ENCODE results near the gene IPO11.
A peak's percentile ranks its signal among the peaks of the same experiment; 100 is the strongest.
"Not testable (repeated sequence)": the region's sequence is repeated elsewhere in the genome, so short reads cannot be mapped to it uniquely, and the experiment has no call there.

The IPO11 gene

GRCh38 chr5:62616615-62617277, 204.2 kb downstream of the IPO11 start:
- TF ChIP-seq CTCF (IDR thresholded peaks at IDR 0.05; ENCODE audit: low read depth, low read length), result no peak
- Histone ChIP-seq H3K4me3 (ENCODE audit: low read depth, low read length) (no peak overlapping the region), H3K4me1 (no peaks in the 10 kb centered on the region), H3K27me3 (no peaks in the 10 kb centered on the region), H3K9me3 (no peaks in the 10 kb centered on the region), H3K36me3 (no peaks in the 10 kb centered on the region)
- no peak for DNase-seq

DNA sequence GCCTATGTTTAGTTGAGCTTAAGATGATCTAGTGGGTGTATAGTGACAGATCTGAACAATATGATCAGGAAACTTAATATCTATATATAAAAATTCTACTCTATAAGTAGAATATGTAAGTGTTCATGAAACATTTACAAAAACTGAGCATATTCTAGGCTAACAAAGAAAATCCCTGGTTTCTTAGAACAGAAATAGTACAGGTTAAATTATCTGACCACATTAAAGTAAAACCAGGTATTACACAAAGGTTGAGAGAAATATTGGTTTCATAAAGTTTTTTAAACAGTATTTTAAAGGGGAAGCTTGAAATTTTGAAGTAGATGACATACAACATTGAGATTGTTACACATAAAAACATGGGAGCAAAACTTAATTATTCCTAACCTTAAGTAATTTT, 205.4 kb downstream of the IPO11 start:
- H3K4me3 ChIP-seq (ENCODE audit: low read depth, low read length), result no peak overlapping the region
- no peak for TF ChIP-seq CTCF (IDR thresholded peaks at IDR 0.05; ENCODE audit: low read depth, low read length)

DNA sequence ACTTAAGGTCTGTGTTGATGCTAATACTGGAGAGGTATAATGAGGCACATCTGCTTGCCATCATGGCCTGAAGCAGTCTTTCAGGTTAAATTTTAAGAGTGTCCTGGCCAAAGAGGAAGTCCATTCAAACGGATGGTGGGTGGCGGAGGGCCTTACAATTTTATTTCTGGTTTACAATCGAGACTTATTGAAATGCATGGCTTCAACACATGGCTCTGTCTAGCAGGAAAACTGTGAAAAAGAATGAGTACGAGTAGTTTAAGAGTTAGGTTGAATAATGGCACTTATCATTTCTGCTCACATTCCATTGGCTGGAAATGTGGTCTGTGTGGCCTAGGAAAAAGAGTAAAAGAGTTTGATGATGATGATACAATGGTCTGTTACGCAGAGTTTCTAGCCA, 208.2 kb downstream of the IPO11 start:
- Histone ChIP-seq H3K4me3 (ENCODE audit: low read depth, low read length) (no peak overlapping the region), H3K9me3 (no peaks in the 10 kb centered on the region), H3K36me3 (no peaks in the 10 kb centered on the region), H3K27me3 (no peaks in the 10 kb centered on the region), H3K4me1 (no peaks in the 10 kb centered on the region)
- no peak for DNase-seq
- TF ChIP-seq CTCF (IDR thresholded peaks at IDR 0.05; ENCODE audit: low read depth, low read length), result no peak

More for the DNA sequence above, 205.4 kb downstream of the IPO11 start:
- Histone ChIP-seq H3K36me3 (no peaks in the 10 kb centered on the region), H3K4me1 (no peaks in the 10 kb centered on the region), H3K27me3 (no peaks in the 10 kb centered on the region), H3K9me3 (no peaks in the 10 kb centered on the region)
- DNase-seq, result no peak

- Histone ChIP-seq H3K4me1 (no peaks in the 10 kb centered on the region), H3K9me3 (no peaks in the 10 kb centered on the region), H3K36me3 (no peaks in the 10 kb centered on the region), H3K4me3 (ENCODE audit: low read depth, low read length) (no peak overlapping the region), H3K27me3 (no peaks in the 10 kb centered on the region)
- peak; percentile 13 for DNase-seq
- TF ChIP-seq CTCF (IDR thresholded peaks at IDR 0.05; ENCODE audit: low read depth, low read length), result no peak
Measured at GRCh38 chr5:62621280-62621679, 208.7 kb downstream of the IPO11 start.

DNA sequence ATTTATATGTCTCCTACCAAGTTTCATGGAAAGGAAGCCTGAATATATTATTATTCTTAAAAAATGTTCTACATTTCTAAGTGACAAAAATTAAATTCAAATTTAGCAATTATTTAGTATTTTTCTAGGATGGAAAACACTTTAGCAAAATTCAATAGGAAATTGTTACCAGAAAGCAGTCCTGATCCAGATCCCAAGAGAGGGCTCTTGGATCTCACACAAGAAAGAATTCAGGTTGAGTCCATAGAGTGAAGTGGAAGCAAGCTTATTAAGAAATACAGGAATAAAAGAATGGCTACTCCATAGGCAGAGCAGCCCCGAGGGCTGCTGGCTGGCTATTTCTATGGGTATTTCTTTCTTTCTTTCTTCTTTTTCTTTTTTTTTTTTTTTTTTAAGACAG, 210.7 kb downstream of the IPO11 start:
- Histone ChIP-seq H3K27me3 (no peaks in the 10 kb centered on the region), H3K9me3 (no peaks in the 10 kb centered on the region), H3K4me3 (ENCODE audit: low read depth, low read length) (no peak overlapping the region), H3K4me1 (no peaks in the 10 kb centered on the region), H3K36me3 (peaks cover 8% of the 10 kb centered on the region)
- TF ChIP-seq CTCF (IDR thresholded peaks at IDR 0.05; ENCODE audit: low read depth, low read length), result no peak
- no peak for DNase-seq

- H3K27me3 ChIP-seq; H3K4me1 ChIP-seq; H3K36me3 ChIP-seq; H3K9me3 ChIP-seq; DNase-seq; H3K4me3 ChIP-seq (ENCODE audit: low read depth, low read length): not testable (repeated sequence)
Measured at GRCh38 chr5:62624436-62624835, 211.9 kb downstream of the IPO11 start.

Data from BE2C (cell line).